ENCODE measurements around the gene ACSL1.

GRCh38 chr4:184803874-184804273 is 21.9 kb downstream of the ACSL1 start:
- TF ChIP-seq POLR2AphosphoS5 (IDR thresholded peaks at IDR 0.05; ENCODE audit: borderline replicate concordance, low read depth, low read length) (no peak), EZH2 (IDR thresholded peaks at IDR 0.05) (no peak)
